ENCODE measurements around the gene UBE2E1.

GRCh38 chr3:23823620-23824019 is 17.9 kb downstream of the UBE2E1 start:
- no peak for TF ChIP-seq POLR2AphosphoS5 (IDR thresholded peaks at IDR 0.05; ENCODE audit: insufficient read depth in 1 of 2, low read depth in 1 of 2)
- TF ChIP-seq CTCF (IDR thresholded peaks at IDR 0.05) = no peak
